ENCODE measurements around the gene PDK4. TPM values are rescaled to one million over a fixed set of nuclear protein-coding genes. Genes with fewer than 3 reads are reported as not detected.

PDK4 gene
- total RNA-seq, 1 donor from 2014 or later, result not detected

DNA sequence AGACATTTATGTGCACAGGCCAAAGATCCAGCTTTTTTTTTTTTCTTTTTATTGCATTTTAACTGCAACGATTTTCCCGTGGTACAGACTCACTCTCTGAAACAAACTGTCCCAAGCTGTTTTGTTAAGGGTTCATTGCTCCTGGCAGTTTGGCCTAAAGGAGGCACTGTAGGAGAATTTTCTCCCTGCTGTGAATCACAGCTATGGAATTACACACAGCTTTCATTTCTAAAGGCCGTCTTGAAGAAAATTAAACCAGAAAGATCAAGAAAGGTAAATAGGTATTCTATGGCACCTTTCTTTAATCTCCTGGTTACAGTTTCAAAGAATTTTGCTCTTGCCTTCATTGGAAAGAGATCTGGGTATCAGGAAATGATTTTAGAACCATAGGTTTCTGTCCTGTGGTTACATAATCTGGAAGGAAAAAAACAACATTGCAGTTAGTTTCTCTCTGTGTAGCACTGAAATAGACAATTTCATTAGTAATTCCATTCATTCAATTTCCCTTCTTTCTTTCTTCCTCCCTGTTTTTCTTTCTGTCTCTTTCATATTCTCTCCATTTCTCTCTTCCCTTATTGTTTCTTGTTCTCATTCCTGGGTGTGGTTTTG lies 51.2 kb downstream of the PDK4 start:
- no peaks in the 10 kb centered on the region for H3K27me3 Mint-ChIP-seq (ENCODE audit: unreplicated experiment)
- H3K4me3 Mint-ChIP-seq (ENCODE audit: unreplicated experiment), result no peak overlapping the region
- H3K36me3 Mint-ChIP-seq (ENCODE audit: unreplicated experiment), result no peaks in the 10 kb centered on the region
- no peak overlapping the region for H3K27ac Mint-ChIP-seq (ENCODE audit: unreplicated experiment)
- H3K4me1 Mint-ChIP-seq (ENCODE audit: low read depth, unreplicated experiment), result peaks cover 16% of the 10 kb centered on the region
- TF ChIP-seq CTCF (IDR thresholded peaks at IDR 0.05; ENCODE audit: partially characterized antibody, unreplicated experiment), result no peak
- no peak for DNase-seq
- no peaks in the 10 kb centered on the region for H3K9me3 Mint-ChIP-seq (ENCODE audit: unreplicated experiment)

DNA sequence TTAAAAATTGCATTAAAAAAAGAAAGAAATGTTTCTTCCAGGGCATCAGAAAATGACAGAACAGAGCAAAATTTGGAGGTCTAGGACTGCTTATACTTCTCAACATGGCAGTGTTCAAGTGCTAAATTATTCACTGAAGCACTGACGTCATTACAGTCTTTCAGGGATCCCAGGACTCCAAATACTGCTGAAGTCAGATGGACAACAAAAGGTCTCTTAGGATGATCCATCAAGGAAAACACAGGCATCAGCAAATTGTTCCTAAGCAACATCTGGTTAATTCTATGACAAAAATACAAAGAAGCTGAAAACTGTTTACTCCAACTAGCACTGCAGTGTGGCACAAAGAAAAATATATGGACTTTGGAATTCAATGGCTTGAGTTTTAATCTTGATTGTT lies 52.1 kb downstream of the PDK4 start:
- no peaks in the 10 kb centered on the region for H3K36me3 Mint-ChIP-seq (ENCODE audit: unreplicated experiment)
- no peak overlapping the region for H3K4me3 Mint-ChIP-seq (ENCODE audit: unreplicated experiment)
- TF ChIP-seq CTCF (IDR thresholded peaks at IDR 0.05; ENCODE audit: partially characterized antibody, unreplicated experiment), result no peak
- H3K9me3 Mint-ChIP-seq (ENCODE audit: unreplicated experiment), result no peaks in the 10 kb centered on the region
- no peaks in the 10 kb centered on the region for H3K27me3 Mint-ChIP-seq (ENCODE audit: unreplicated experiment)
- peaks cover 18% of the 10 kb centered on the region for H3K4me1 Mint-ChIP-seq (ENCODE audit: low read depth, unreplicated experiment)
- no peak overlapping the region for H3K27ac Mint-ChIP-seq (ENCODE audit: unreplicated experiment)
- no peak for DNase-seq

DNA sequence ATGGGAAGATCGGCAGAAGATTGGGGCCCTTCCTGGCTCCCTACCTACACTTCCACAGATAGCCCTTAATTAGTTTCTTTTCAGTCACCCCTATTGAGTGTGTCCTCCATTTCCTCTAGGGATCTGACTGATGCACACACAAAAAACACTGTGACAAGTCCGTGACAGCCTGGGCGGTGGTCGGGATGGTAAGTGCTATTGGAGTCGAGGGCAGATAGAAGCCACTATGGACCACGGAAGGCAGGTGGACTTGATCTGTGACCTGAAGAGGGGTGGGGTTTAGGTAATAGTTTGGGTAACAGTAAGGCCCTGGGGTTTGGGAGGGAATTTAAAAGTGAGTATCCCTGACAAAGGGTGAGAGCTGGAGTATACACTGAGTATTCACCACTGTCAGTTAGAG lies 53.0 kb downstream of the PDK4 start:
- no peak overlapping the region for H3K4me3 Mint-ChIP-seq (ENCODE audit: unreplicated experiment)
- DNase-seq, result no peak
- H3K27me3 Mint-ChIP-seq (ENCODE audit: unreplicated experiment), result no peaks in the 10 kb centered on the region
- no peak for TF ChIP-seq CTCF (IDR thresholded peaks at IDR 0.05; ENCODE audit: partially characterized antibody, unreplicated experiment)
- no peaks in the 10 kb centered on the region for H3K36me3 Mint-ChIP-seq (ENCODE audit: unreplicated experiment)
- H3K27ac Mint-ChIP-seq (ENCODE audit: unreplicated experiment), result no peak overlapping the region
- H3K4me1 Mint-ChIP-seq (ENCODE audit: low read depth, unreplicated experiment), result peaks cover 22% of the 10 kb centered on the region
- no peaks in the 10 kb centered on the region for H3K9me3 Mint-ChIP-seq (ENCODE audit: unreplicated experiment)

GRCh38 chr7:95540366-95540765 lies 56.0 kb downstream of the PDK4 start:
- Mint-ChIP-seq H3K36me3 (ENCODE audit: unreplicated experiment) (no peaks in the 10 kb centered on the region), H3K27ac (ENCODE audit: unreplicated experiment) (no peak overlapping the region), H3K27me3 (ENCODE audit: unreplicated experiment) (no peaks in the 10 kb centered on the region), H3K4me3 (ENCODE audit: unreplicated experiment) (no peak overlapping the region), H3K4me1 (ENCODE audit: low read depth, unreplicated experiment) (peaks cover 33% of the 10 kb centered on the region), H3K9me3 (ENCODE audit: unreplicated experiment) (no peaks in the 10 kb centered on the region)
- no peak for DNase-seq
- TF ChIP-seq CTCF (IDR thresholded peaks at IDR 0.05; ENCODE audit: partially characterized antibody, unreplicated experiment), result no peak

DNA sequence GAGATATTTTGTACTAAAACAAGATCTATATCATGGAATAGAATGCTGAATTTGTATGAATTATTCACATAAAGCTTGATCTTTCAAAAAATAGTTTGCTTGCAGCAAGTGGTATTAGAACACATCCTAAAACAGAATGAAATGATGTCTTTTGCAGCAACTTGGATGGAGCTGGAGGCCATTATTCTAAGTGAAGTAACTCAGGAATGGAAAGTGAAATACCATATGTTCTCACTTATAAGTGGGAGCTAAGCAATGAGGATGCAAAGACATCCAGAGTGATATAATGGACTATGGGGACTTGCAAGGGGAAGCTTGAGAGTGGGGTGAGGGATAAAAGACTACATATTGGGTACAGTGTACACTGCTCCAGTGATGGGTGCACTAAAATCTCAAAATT lies 56.9 kb downstream of the PDK4 start:
- no peak for DNase-seq
- no peaks in the 10 kb centered on the region for H3K9me3 Mint-ChIP-seq (ENCODE audit: unreplicated experiment)
- no peak overlapping the region for H3K4me3 Mint-ChIP-seq (ENCODE audit: unreplicated experiment)
- no peak for TF ChIP-seq CTCF (IDR thresholded peaks at IDR 0.05; ENCODE audit: partially characterized antibody, unreplicated experiment)
- H3K27me3 Mint-ChIP-seq (ENCODE audit: unreplicated experiment), result no peaks in the 10 kb centered on the region
- H3K4me1 Mint-ChIP-seq (ENCODE audit: low read depth, unreplicated experiment), result peaks cover 35% of the 10 kb centered on the region
- no peak overlapping the region for H3K27ac Mint-ChIP-seq (ENCODE audit: unreplicated experiment)
- H3K36me3 Mint-ChIP-seq (ENCODE audit: unreplicated experiment), result no peaks in the 10 kb centered on the region

Measured in glutamatergic neuron (in vitro differentiated cells).